SK-N-MC (cell line): ENCODE data around the gene NCF1.
"Not testable (repeated sequence)": the region's sequence is repeated elsewhere in the genome, so short reads cannot be mapped to it uniquely, and the experiment has no call there.

Source experiments
- DNase-seq: peaks from one replicate; pipeline ENCODE4 v3.0.0-alpha.2; 2011; ENCODE audit warnings: low read depth, low spot score
- H3K27ac ChIP-seq: fragments of 200-600 bp; sonication (generic); 2 replicates; pipeline ENCODE4 v1.5.1; 2016; ENCODE audit warnings: mixed run types
- H3K36me3 ChIP-seq: fragments of 200-600 bp; sonication (generic); 2 replicates; pipeline ENCODE4 v1.6.1; 2017; ENCODE audit warnings: antibody characterized with exemption, low read length, mixed read lengths; ENCODE audit not compliant: insufficient read depth
- H3K4me3 ChIP-seq: fragments of 200-600 bp; sonication (generic); 2 replicates; pipeline ENCODE4 v1.5.1; 2016
- H3K9ac ChIP-seq: fragments of 200-600 bp; sonication (generic); 2 replicates; pipeline ENCODE4 v1.8.0; 2017; ENCODE audit warnings: mixed run types, mixed read lengths; ENCODE audit not compliant: insufficient read length
- H3K9me3 ChIP-seq: fragments of 200-600 bp; sonication (generic); 2 replicates; pipeline ENCODE4 v1.6.1; 2017; ENCODE audit warnings: low read depth, mild to moderate bottlenecking, antibody characterized with exemption, low read length, moderate library complexity, mixed read lengths

NCF1 gene

GRCh38 chr7:74821259-74821658 is 47.4 kb downstream of the NCF1 start:
- H3K36me3 ChIP-seq, H3K9me3 ChIP-seq, H3K27ac ChIP-seq, H3K9ac ChIP-seq, H3K4me3 ChIP-seq, DNase-seq: not testable (repeated sequence)

- H3K4me3 ChIP-seq, H3K9me3 ChIP-seq, DNase-seq, H3K9ac ChIP-seq, H3K27ac ChIP-seq, H3K36me3 ChIP-seq: not testable (repeated sequence)
These were observed 56.1 kb downstream of the NCF1 start for GRCh38 chr7:74829959-74830358.

- not testable (repeated sequence) for H3K27ac ChIP-seq, H3K36me3 ChIP-seq
These were observed 56.6 kb downstream of the NCF1 start for GRCh38 chr7:74830411-74830810.

More at GRCh38 chr7:74830411-74830810, 56.6 kb downstream of the NCF1 start:
- not testable (repeated sequence) for H3K9me3 ChIP-seq, H3K4me3 ChIP-seq, DNase-seq, H3K9ac ChIP-seq
